ENCODE measurements around the gene MORC4.
A peak's percentile ranks its signal among the peaks of the same experiment; 100 is the strongest.

The MORC4 gene

DNA sequence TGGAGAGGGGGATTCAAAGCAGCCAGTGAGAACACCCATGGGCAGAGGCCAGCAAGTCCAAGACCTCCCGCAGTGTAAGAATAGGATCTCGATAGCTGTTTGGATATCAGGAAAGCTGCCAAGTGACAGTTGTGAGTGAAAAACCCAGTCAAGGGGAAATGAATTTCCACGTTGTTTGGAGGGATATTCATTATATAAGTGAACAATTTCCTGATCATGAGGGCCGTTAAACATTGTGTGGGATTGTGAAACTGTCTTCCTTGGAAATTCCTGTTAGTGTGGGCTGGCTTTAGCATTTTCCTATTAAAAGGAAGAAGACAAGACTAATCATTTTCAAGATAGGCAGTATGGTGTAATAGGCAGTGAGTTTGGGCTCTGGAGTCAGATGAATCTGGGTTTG lies 64.8 kb downstream of the MORC4 start:
- Mint-ChIP-seq H3K27me3 (no peaks in the 10 kb centered on the region), H3K4me1 (no peaks in the 10 kb centered on the region), H3K9me3 (no peaks in the 10 kb centered on the region), H3K4me3 (no peak overlapping the region), H3K27ac (no peak overlapping the region)
- DNase-seq, result no peak
- ATAC-seq, result no peak

DNA sequence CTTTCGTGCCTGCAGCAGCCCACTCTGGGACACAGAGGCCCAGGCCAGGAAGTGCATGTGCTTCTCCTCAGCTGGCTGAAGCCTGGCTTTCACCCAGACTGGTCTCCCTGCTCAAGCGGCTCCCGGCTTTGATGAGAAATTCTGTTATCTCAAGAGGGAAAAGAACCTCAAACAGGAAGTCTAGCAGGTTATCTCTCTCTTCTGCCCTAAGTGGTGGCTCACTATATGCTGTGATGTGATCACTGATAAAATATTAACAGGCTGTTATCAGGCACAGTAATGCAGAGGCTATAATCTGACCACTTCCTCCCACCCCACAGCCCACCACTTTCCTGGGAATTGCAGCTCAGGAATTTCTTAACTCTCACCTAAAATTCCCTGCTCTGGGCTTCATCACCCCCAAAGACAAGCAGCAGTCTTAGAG lies 66.5 kb downstream of the MORC4 start:
- ATAC-seq (no peak), DNase-seq (no peak)
- H3K27ac Mint-ChIP-seq, result no peak overlapping the region
- no peaks in the 10 kb centered on the region for H3K4me1 Mint-ChIP-seq
- no peaks in the 10 kb centered on the region for H3K27me3 Mint-ChIP-seq
- H3K9me3 Mint-ChIP-seq, result no peaks in the 10 kb centered on the region
- no peak overlapping the region for H3K4me3 Mint-ChIP-seq

DNA sequence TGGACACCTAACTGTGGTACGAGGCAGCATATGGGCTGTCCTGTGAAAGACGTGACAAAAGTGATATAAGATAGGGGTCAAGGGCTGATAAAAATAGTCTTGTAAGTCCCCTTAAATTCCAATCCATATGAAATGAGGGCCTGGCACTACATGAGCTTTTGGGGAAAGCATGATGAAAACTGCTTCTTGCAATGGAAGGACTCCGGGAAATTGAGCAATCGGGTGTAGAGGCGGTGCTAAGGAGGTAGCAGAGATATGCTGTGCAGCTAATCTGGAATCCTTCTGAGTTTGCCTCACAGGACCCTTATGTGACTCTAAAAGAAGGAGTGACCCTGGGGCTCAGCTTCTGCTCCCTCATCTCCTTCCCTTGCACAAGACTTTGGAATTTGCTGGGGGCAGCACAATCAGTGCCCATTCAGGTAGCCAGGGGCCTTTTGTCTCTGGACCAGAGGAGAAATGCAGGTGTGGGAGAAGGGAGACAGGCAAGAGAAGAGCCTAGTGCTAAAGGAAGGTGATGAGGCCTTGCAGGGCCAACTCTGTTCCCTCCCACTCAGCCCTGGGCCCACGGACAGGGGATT lies 67.0 kb downstream of the MORC4 start:
- no peaks in the 10 kb centered on the region for H3K9me3 Mint-ChIP-seq
- no peaks in the 10 kb centered on the region for H3K27me3 Mint-ChIP-seq
- DNase-seq, result no peak

DNA sequence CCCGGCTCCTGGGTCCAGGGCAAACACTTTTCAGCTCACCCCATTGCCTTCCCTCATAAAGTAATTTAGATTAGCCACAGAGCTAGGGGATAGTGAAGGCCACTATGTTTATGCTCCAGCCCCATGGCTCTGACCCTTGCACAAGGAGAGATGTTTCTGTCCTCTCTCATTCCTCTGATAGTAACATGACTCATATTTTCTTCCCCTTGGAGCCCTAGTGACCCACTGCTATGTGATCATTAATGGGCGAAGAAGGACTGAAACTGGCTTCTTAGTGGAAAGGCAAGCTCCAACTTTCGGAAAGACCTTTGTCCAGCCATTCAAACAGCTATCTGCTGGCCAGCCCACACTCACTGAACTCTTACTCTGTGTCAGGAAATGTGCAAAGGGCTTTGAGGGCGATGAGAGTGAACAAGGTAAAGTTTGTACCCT lies 67.5 kb downstream of the MORC4 start:
- H3K27ac Mint-ChIP-seq, result no peak overlapping the region

More for the DNA sequence above, 67.0 kb downstream of the MORC4 start:
- H3K27ac Mint-ChIP-seq, result peak overlapping the region in 1 of 2 donors; percentile 34
- ATAC-seq, result no peak
- no peaks in the 10 kb centered on the region for H3K4me1 Mint-ChIP-seq
- H3K4me3 Mint-ChIP-seq, result no peak overlapping the region

DNA sequence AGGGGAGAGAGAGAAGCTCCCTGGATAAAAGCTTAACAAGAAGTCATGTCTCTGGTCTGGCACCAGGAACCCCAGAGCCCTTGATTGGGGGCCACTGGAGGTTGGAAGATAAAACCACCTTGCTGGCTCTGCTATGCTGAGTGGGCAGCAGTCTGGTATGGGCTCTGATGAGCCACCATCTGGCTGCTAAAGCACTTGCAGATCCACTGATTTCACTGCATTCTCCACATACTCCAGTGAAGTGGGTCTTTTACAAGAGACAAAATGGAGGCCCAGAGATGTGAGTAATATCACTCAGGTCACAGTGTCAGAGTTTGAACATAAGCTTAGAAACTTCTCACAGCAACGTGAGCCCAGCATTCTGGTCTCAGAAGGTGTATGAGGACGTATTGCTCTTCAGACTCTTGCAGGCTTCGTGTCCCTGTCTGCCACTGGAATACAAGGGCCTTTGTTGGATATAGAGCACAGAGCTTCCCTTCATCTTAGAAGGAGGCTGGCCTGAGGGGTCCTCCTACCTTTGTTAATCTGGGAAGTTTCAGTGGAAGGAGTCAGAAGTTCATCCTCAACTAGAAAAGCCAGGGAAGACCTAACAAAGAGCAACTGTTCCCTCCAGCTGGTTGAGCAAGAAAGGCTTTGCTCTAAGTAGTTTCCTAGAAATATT lies 68.1 kb downstream of the MORC4 start:
- no peak overlapping the region for H3K4me3 Mint-ChIP-seq
- no peak for ATAC-seq
- H3K27me3 Mint-ChIP-seq, result no peaks in the 10 kb centered on the region
- no peaks in the 10 kb centered on the region for H3K9me3 Mint-ChIP-seq
- H3K27ac Mint-ChIP-seq, result no peak overlapping the region
- no peak for DNase-seq
- H3K4me1 Mint-ChIP-seq, result no peaks in the 10 kb centered on the region

More for the DNA sequence above, 67.5 kb downstream of the MORC4 start:
- DNase-seq (no peak), ATAC-seq (no peak)
- no peaks in the 10 kb centered on the region for H3K4me1 Mint-ChIP-seq
- no peak overlapping the region for H3K4me3 Mint-ChIP-seq
- no peaks in the 10 kb centered on the region for H3K27me3 Mint-ChIP-seq
- no peaks in the 10 kb centered on the region for H3K9me3 Mint-ChIP-seq

DNA sequence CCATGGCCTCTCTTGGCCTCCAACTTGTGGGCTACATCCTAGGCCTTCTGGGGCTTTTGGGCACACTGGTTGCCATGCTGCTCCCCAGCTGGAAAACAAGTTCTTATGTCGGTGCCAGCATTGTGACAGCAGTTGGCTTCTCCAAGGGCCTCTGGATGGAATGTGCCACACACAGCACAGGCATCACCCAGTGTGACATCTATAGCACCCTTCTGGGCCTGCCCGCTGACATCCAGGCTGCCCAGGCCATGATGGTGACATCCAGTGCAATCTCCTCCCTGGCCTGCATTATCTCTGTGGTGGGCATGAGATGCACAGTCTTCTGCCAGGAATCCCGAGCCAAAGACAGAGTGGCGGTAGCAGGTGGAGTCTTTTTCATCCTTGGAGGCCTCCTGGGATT lies 71.8 kb downstream of the MORC4 start:
- ATAC-seq, result no peak
- Mint-ChIP-seq H3K27me3 (no peaks in the 10 kb centered on the region), H3K4me1 (no peaks in the 10 kb centered on the region), H3K27ac (no peak overlapping the region), H3K4me3 (no peak overlapping the region), H3K9me3 (no peaks in the 10 kb centered on the region)
- DNase-seq, result no peak

DNA sequence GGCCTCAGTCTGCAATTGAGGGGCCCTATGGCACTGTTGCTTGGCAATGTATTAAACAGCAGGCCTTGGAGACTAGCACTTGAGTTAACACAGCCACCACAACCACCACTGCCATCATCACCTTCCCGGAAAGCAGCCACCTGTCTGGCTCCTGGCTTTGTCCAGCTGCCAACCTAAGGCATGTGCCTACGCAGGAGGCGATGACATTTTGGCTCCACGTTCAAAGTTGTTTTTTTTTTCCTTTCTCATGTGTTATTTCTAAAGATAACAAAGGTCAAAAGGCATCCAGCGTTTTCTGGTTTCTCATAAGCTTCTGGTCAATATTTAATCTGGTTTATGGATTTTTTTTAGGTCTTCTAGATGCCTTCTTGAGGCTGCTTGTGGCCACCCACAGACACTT lies 72.3 kb downstream of the MORC4 start:
- no peak for ATAC-seq
- H3K9me3 Mint-ChIP-seq, result no peaks in the 10 kb centered on the region

DNA sequence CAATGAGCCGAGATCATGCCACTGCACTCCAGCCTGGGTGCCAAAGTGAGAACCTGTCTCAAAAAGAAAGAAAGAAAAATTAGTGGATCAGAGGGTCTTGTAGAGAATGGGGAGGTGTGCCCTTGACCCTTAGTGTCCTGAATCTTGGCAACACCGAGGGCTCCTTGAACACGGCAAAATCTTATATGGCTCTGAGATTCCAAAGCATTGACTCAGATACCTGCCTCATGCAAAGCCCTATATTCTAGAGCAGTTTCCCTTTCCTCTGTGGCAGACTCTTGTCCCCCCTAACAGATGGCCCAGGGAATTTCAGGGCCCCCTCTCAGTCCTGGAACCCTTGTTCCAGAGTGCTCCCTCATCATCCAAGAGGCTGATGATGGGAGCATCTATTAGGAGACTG lies 73.0 kb downstream of the MORC4 start:
- ATAC-seq (no peak), DNase-seq (no peak)
- no peaks in the 10 kb centered on the region for H3K4me1 Mint-ChIP-seq
- H3K27me3 Mint-ChIP-seq, result no peaks in the 10 kb centered on the region
- H3K9me3 Mint-ChIP-seq, result no peaks in the 10 kb centered on the region
- no peak overlapping the region for H3K27ac Mint-ChIP-seq
- no peak overlapping the region for H3K4me3 Mint-ChIP-seq

More for the DNA sequence above, 72.3 kb downstream of the MORC4 start:
- no peak for DNase-seq
- Mint-ChIP-seq H3K4me3 (no peak overlapping the region), H3K27me3 (no peaks in the 10 kb centered on the region), H3K4me1 (no peaks in the 10 kb centered on the region), H3K27ac (no peak overlapping the region)

DNA sequence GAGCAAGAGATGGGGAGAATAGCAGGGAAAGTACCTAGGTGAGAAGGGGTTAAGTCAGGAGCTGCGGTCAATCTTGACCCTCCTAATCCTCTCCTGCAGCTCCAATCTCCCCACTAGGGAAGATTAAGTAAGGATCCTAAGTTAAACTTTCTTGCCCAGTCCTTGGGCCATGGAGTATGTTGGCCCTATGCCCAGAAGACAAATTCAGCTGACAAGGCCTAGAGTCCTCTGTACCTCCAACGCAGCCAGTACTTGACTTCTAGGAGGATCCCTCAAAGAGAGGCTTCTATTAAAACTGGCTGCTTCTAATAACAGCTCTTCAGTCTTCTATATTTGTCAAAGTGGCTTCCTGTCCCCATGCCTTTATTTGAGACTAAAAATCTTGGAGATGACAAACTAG lies 78.4 kb downstream of the MORC4 start:
- peaks cover 14% of the 10 kb centered on the region for H3K4me1 Mint-ChIP-seq
- no peak overlapping the region for H3K27ac Mint-ChIP-seq
- H3K27me3 Mint-ChIP-seq, result no peaks in the 10 kb centered on the region
- DNase-seq, result no peak
- H3K4me3 Mint-ChIP-seq, result no peak overlapping the region
- H3K9me3 Mint-ChIP-seq, result no peaks in the 10 kb centered on the region
- ATAC-seq, result no peak

DNA sequence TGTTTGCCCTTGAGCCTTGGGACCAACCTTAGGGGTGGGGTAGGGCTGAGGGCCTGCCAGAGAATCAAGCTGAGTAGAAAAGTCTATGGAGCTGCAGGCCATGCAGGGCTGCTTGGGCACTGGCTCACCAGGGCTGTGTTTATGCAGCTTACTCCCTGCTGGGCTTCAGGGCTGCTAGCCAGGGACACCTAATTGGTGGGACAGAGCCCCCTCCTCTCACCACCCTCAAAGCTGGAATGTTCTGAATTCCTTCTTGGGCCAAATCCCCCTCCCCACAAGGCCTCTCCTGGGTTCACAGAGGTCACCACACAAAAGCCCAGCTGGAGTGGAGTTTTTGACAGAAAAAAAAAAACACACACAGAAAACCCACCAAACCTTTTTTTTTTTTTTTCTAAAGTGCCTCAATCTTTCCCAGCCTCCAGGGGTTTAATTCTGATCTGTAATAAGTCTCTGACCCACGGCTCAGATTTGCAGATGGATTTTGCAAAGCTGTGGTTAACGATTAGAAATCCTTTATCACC lies 80.0 kb downstream of the MORC4 start, which contains the start of gene CLDN2:
CLDN2 (plus strand) TSS at position 471 of the 521 bp plus-strand sequence. CDS start 7,827 bp downstream, outside the sequence.
- H3K27me3 Mint-ChIP-seq, result peaks cover 8% of the 10 kb centered on the region
- H3K9me3 Mint-ChIP-seq, result no peaks in the 10 kb centered on the region
- H3K27ac Mint-ChIP-seq, result no peak within 1 kb of the TSS
- no peak for DNase-seq
- no peak within 1 kb of the TSS for H3K4me3 Mint-ChIP-seq
- H3K4me1 Mint-ChIP-seq, result peaks cover 14% of the 10 kb centered on the region
- no peak for ATAC-seq

DNA sequence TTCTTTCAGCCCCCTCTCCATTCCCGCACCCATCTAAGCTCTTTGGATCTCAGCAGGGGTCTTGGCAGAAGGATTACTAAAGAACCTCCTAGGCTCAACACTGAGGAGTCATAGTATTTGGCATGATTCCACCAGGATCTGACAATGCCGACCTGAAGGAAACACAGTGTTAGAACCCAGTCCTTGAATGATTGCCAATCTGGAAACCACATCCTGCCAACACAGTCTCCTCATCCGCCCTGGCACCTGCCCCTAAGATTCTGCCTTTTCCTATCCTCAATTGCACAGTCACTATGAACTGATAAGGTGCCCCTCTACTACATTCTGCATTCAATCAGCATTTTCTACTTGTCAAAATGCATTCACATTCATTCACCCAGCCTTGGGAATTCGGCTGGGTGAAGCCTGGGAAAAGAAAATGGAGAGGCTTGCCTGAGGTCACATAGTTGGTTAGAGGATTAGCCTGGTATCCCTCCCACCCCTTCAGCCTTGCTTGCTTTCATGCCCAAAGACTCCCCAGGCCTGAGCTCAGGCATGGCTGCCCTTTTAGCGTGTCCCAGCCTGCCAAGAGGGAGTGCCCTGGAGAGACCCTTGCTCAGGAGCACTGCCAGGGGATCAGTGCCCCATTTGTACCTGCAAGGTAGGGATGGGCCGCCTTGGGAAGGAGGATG lies 82.0 kb downstream of the MORC4 start:
- DNase-seq (no peak), ATAC-seq (peak; percentile 76)
- Mint-ChIP-seq H3K9me3 (no peaks in the 10 kb centered on the region), H3K27me3 (peaks cover 8% of the 10 kb centered on the region), H3K27ac (peak overlapping the region in 1 of 2 donors; percentile 90), H3K4me3 (no peak overlapping the region), H3K4me1 (peaks cover 14% of the 10 kb centered on the region)

DNA sequence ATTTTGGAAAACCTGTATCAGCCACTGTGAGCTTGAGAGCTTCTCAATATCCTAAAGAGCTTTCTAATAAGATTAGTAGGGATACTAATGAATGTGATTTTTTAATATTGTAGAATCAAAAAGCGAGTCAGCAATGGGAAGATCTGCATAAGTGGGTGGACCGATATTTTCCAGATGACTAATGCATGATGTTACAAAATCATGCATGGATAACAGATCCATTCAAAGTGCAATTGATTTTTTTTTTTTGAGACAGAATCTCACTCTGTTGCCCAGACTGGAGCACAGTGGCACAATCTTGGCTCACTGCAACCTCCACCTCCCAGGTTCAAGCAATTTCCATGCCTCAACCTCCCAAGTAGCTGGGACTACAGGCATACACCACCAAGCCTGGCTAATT lies 87.1 kb downstream of the MORC4 start:
- ATAC-seq, result no peak
- no peak for DNase-seq

DNA sequence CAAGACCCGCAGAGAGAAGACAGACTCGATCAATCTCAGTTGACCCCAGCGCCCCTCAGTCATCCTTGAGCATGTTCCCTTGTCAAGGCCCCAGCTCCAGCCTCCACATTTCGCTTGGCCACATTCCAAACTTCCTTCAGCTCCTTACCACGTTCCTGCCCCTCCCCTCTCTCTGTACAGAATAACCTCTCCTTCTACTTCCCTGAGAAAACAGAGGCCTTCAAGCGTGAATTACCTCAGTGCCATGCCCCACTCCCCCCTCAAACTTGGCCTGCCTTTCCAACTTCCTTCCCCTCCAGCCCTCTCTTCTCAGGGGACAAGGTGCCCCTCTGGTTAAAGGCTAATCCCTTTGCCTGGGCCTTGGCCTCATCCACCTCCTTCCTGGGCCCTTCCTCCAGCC lies 93.7 kb downstream of the MORC4 start:
- DNase-seq, result no peak
- H3K9me3 Mint-ChIP-seq, result no peaks in the 10 kb centered on the region
- H3K4me3 Mint-ChIP-seq, result no peak overlapping the region
- no peaks in the 10 kb centered on the region for H3K27me3 Mint-ChIP-seq
- ATAC-seq, result no peak
- H3K4me1 Mint-ChIP-seq, result no peaks in the 10 kb centered on the region
- no peak overlapping the region for H3K27ac Mint-ChIP-seq

More for the DNA sequence above, 87.1 kb downstream of the MORC4 start:
- Mint-ChIP-seq H3K4me3 (no peak overlapping the region), H3K27ac (peak overlapping the region in 1 of 2 donors; percentile 39), H3K9me3 (no peaks in the 10 kb centered on the region), H3K27me3 (peaks cover 8% of the 10 kb centered on the region), H3K4me1 (peaks cover 10% of the 10 kb centered on the region)

DNA sequence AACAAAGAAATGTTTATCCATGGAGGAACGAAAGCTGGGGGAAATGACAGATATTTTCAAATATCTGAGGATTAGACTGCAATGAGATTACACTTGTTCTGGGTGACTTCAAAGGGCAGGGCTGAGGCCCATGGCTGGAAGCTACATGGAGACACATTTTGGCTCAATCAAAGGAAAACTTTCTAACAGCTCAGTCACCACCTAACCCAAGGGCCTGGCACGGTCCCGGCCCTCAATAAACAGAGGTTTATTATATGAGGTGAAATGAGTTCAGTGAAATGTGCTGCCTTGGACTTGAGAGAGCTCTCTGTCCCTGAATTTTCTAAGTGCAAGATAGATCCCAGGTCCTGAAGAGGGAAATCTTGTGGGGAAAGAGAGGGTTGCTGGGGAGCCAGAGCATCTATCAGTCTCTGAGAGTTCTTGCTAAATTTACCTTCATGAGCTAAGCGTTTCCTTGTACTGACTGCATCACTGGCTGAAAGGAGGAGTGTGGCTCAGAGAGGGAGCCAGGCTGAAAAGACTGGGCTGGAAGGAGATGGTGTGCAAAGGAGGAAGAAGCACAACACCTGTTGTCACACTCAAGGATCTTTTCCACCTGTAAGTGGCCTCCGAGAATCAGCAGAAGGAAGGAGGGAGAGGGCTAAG lies 94.8 kb downstream of the MORC4 start:
- Mint-ChIP-seq H3K4me3 (no peak overlapping the region), H3K27me3 (no peaks in the 10 kb centered on the region), H3K4me1 (no peaks in the 10 kb centered on the region), H3K27ac (peak overlapping the region in 1 of 2 donors; percentile 12), H3K9me3 (no peaks in the 10 kb centered on the region)
- ATAC-seq (no peak), DNase-seq (no peak)

DNA sequence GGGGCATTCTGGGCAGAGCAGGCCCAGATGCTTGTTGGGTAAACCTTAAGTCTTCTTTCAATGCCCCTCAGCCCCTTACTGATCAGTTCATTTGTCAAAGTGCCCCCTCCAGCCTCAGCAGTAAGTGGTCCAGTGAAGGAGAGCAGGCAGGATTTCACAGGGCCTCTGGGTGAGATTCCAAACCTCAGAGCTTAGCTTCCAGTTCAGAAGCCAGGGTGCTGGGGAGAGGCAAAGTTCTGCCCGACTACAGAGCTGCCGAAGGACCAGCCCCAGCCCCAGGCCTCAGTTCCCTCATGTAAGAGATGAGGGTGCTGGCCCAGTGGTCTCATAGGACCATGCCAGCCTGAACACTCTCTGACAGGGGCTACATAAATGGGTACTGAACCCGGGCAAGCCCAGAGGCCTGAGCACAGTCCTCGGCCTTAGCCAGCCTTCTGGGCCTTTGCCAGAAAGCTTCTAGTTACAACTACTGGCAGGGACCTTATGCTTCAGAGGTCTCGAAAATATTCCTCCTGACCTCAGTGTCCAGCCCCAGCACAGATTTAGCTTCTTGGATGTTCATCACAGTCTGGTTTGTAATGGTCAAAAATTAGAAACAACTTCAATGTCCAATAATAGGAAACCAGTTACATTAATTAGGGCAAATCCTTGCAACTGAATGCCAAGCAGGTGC lies 96.0 kb downstream of the MORC4 start:
- no peak overlapping the region for H3K27ac Mint-ChIP-seq
- DNase-seq (no peak), ATAC-seq (no peak)
- no peaks in the 10 kb centered on the region for H3K27me3 Mint-ChIP-seq
- no peak overlapping the region for H3K4me3 Mint-ChIP-seq
- no peaks in the 10 kb centered on the region for H3K4me1 Mint-ChIP-seq
- no peaks in the 10 kb centered on the region for H3K9me3 Mint-ChIP-seq

Data from stimulated activated naive CD8-positive, alpha-beta T cell treated with anti-CD3 and anti-CD28 coated beads, Interleukin-15, amount 100 ng/mL, for 72 hours (primary cell).